Thyroid gland (tissue), 4 donors: ENCODE data around the gene PADI1.

Experiments
- POLR2A ChIP-seq, 2 donors: fragments of 450-650 bp; IDR thresholded peaks; one replicate each; pipeline ENCODE4 v1.6.1; 2017; ENCODE audit warnings: antibody characterized with exemption in 2 of 2, mild to moderate bottlenecking in 2 of 2, moderate library complexity in 1 of 2
- TF ChIP-seq, protein P1 (sequence below), 6 experiments: fragments of 200-600 bp in 3 of 6; fragments of 450-650 bp in 3 of 6; sonication (generic) in 3 of 6; IDR thresholded peaks; one replicate each; pipeline ENCODE4 v1.5.1; 2016 to 2019; ENCODE audit warnings: antibody characterized with exemption in 6 of 6, mild to moderate bottlenecking in 2 of 6, inconsistent platforms in 1 of 6, moderate library complexity in 1 of 6

DNA sequence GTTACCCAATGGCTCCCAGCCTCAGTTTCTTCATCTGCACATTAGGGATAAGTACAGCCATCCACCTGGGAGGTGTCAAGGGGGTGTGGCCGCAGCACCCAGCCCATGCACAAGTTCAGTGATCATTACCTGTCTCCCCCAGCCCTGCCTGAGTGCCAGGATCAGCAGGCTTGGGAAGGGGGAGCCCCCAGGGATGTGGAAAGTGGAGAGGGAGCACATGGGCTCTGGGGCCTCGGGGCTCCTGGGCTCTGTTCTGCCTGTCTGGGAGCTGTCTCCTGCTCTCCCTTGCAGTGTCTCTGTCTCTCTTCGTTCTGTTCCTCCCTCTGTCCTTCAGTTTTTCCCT is 10.8 kb upstream of the PADI1 start:
- no peak for TF ChIP-seq POLR2A (IDR thresholded peaks at IDR 0.05)
- TF ChIP-seq, protein P1, sequence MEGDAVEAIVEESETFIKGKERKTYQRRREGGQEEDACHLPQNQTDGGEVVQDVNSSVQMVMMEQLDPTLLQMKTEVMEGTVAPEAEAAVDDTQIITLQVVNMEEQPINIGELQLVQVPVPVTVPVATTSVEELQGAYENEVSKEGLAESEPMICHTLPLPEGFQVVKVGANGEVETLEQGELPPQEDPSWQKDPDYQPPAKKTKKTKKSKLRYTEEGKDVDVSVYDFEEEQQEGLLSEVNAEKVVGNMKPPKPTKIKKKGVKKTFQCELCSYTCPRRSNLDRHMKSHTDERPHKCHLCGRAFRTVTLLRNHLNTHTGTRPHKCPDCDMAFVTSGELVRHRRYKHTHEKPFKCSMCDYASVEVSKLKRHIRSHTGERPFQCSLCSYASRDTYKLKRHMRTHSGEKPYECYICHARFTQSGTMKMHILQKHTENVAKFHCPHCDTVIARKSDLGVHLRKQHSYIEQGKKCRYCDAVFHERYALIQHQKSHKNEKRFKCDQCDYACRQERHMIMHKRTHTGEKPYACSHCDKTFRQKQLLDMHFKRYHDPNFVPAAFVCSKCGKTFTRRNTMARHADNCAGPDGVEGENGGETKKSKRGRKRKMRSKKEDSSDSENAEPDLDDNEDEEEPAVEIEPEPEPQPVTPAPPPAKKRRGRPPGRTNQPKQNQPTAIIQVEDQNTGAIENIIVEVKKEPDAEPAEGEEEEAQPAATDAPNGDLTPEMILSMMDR (IDR thresholded peaks at IDR 0.05) = no peak
